Measurements from ENCODE around the gene AGTR1. TPM values are rescaled to one million over a fixed set of nuclear protein-coding genes. Genes with fewer than 3 reads are reported as not detected.

AGTR1 gene
- total RNA-seq, 4 donors from 2014 or later = 11.0 to 28.2 (median 21.8) TPM

DNA sequence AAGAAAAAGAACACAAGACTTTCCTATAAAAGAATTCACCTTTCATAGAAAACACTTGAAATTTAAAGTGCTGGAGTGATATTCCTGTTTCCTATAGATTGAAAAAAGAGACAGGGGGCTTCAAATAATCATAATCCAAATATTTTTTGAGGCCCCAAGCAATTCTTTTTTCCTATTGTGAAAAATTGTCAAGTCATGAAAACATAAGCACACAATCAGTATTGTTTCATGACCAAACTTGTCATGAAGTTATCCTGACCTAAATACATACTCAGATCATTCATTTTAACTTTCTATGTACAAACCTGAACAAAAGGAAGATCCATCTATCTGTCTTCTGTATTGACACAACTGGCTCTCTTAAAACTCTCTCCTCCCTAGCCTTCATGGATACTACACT lies 57.9 kb downstream of the AGTR1 start:
- Histone ChIP-seq H3K27me3 (no peaks in the 10 kb centered on the region), H3K4me1 (no peaks in the 10 kb centered on the region), H3K36me3 (no peaks in the 10 kb centered on the region), H3K9me3 (no peaks in the 10 kb centered on the region), H3K4me3 (replicated peaks in 1 of 3) (no peak overlapping the region), H3K27ac (no peak overlapping the region)
- TF ChIP-seq, protein P1, sequence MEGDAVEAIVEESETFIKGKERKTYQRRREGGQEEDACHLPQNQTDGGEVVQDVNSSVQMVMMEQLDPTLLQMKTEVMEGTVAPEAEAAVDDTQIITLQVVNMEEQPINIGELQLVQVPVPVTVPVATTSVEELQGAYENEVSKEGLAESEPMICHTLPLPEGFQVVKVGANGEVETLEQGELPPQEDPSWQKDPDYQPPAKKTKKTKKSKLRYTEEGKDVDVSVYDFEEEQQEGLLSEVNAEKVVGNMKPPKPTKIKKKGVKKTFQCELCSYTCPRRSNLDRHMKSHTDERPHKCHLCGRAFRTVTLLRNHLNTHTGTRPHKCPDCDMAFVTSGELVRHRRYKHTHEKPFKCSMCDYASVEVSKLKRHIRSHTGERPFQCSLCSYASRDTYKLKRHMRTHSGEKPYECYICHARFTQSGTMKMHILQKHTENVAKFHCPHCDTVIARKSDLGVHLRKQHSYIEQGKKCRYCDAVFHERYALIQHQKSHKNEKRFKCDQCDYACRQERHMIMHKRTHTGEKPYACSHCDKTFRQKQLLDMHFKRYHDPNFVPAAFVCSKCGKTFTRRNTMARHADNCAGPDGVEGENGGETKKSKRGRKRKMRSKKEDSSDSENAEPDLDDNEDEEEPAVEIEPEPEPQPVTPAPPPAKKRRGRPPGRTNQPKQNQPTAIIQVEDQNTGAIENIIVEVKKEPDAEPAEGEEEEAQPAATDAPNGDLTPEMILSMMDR (IDR thresholded peaks at IDR 0.05) = no peak
- no peak for TF ChIP-seq POLR2A (IDR thresholded peaks at IDR 0.05)
- intact Hi-C loops (cut with DNase I) = no loop called here
- DNase-seq = no peak

DNA sequence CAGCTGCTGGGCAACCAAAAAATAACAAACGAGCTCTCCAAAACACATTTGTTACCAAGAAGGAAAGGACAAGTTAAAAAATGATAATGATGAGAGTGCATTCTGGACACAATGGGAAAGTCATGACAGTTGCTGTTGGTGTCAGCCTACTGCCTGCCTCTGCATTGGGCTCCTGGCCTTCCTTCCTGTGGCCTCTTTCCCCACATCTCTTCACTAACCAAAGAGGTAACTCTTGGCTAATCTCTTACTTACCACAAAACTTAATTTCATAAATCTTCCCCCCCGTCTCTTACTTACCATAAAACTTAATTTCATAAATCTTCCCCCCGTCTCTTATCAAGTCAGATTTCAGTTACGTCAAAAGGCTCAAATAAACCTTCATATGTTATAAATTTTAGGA lies 58.6 kb downstream of the AGTR1 start:
- Histone ChIP-seq H3K36me3 (no peaks in the 10 kb centered on the region), H3K4me1 (no peaks in the 10 kb centered on the region), H3K4me3 (replicated peaks in 1 of 3) (no peak overlapping the region), H3K9me3 (no peaks in the 10 kb centered on the region), H3K27ac (no peak overlapping the region), H3K27me3 (no peaks in the 10 kb centered on the region)
- intact Hi-C loops (cut with DNase I) = no loop called here
- no peak for TF ChIP-seq POLR2A (IDR thresholded peaks at IDR 0.05)
- TF ChIP-seq, protein P1 (IDR thresholded peaks at IDR 0.05) = no peak
- no peak for DNase-seq
- 87 to 88% methylated on average over 4 of the region's 4 CpGs for WGBS, 2 donors

DNA sequence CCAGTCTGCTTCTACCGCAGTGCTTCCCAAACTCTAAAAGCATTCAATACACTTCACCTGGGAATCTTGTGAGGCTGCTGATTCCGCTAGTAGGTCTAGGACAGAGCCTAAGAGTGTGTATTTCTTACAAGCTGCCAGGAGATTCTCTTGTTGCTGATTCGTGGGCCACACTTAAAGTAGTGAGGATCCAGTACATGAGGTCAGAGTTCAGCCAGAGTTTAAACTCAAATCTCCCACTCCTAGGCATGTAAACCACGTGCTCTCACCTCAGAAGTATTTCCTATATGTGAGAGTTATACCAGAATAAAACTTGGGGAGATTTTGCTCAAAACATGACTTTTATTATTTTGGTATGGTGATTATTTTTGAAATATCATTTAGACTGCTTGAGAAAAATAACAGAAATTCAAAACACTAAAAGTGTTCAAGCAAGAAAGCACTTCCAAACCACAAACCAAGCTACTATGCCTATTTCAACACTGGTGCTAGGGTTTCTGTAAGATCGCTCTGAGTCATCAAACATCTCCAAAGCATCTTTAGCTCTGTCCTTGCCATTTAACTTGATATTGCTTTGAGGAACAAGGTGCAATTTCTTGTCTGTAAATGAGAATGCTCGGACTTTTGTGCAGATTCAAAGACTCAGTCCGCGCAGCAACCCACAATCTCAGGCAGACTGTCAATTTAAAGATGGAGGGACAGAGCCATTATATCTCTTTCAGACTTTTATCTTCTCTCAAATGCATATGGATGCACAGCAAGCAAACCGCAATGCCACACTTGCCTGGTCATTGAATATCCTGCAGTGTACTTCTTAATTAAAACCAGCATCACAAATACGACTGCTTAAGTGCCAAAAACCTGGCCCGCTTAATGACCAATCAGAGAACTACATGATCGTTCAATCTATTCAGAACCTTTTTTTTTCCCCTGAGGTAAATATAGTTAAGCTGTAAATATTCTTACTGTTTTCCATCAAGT lies 59.8 kb downstream of the AGTR1 start:
- Histone ChIP-seq H3K4me3 (replicated peaks in 1 of 3) (no peak overlapping the region), H3K9me3 (no peaks in the 10 kb centered on the region), H3K4me1 (no peaks in the 10 kb centered on the region), H3K36me3 (no peaks in the 10 kb centered on the region), H3K27me3 (no peaks in the 10 kb centered on the region), H3K27ac (no peak overlapping the region)
- intact Hi-C loops (cut with DNase I) = no loop called here
- 80 to 84% methylated on average over 12 of the region's 12 CpGs for WGBS, 2 donors
- TF ChIP-seq, protein P1 (IDR thresholded peaks at IDR 0.05) = no peak
- TF ChIP-seq POLR2A (IDR thresholded peaks at IDR 0.05) = no peak
- DNase-seq = no peak

DNA sequence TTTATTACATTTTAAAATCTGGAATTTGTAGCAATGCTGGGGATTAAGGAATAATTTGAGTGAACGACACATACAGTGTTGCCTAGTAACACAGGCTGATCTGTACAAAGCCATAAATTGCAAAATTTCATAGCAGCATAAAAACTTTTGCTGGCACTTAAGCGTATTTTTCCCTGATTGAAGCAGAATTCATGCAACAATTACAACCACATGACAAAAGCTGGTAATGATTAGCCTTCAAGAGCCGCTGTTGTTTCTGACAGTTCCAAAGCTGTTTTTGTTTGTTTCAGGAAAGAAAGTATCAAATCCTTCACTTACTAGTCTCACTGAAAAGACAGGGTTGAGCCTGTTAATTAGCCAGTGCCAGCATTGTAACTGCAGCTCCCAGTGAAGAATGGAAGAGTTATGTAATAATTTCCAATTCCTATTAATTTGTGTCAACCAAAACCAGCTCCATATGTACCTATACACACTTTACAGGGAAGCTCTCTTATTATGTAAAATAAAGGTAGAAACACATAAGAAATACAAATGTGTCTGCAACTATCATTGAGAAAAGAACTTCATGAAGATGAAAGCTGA lies 60.7 kb downstream of the AGTR1 start:
- no peaks in the 10 kb centered on the region for H3K27me3 ChIP-seq
- no peaks in the 10 kb centered on the region for H3K36me3 ChIP-seq
- H3K4me3 ChIP-seq (replicated peaks in 1 of 3) = no peak overlapping the region
- no peaks in the 10 kb centered on the region for H3K4me1 ChIP-seq
- intact Hi-C loops (cut with DNase I) = no loop called here
- TF ChIP-seq, protein P1 (IDR thresholded peaks at IDR 0.05) = no peak
- TF ChIP-seq POLR2A (IDR thresholded peaks at IDR 0.05) = no peak
- no peak for DNase-seq
- 75 to 76% methylated on average over 3 of the region's 3 CpGs for WGBS, 2 donors
- H3K27ac ChIP-seq = no peak overlapping the region
- H3K9me3 ChIP-seq = no peaks in the 10 kb centered on the region

DNA sequence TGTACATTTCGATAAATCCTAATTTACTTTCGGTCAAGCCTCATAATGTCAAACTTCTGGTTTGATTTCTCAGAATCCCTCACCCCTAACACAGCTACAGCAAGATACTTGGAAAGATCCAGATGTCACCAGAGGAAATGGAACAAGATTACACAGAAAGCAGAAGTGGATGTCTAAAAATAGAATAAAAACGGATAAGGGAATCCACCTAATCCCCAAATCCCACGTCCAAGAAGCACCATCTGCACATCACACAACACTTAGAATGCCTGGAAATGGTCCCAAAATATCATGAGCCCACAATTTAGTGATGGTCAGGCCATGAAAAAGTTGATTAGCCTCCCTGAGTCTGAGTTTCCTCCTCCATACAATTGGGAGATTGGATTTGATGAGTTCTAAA lies 61.7 kb downstream of the AGTR1 start:
- DNase-seq = no peak
- H3K4me1 ChIP-seq = no peaks in the 10 kb centered on the region
- no peak for TF ChIP-seq POLR2A (IDR thresholded peaks at IDR 0.05)
- TF ChIP-seq, protein P1 (IDR thresholded peaks at IDR 0.05) = no peak
- WGBS, 2 donors = 71 to 72% methylated on average over 4 of the region's 4 CpGs
- H3K4me3 ChIP-seq (replicated peaks in 1 of 3) = no peak overlapping the region
- intact Hi-C loops (cut with DNase I) = no loop called here
- no peaks in the 10 kb centered on the region for H3K36me3 ChIP-seq
- no peaks in the 10 kb centered on the region for H3K9me3 ChIP-seq
- no peaks in the 10 kb centered on the region for H3K27me3 ChIP-seq
- H3K27ac ChIP-seq = no peak overlapping the region
